Activated CD4-positive, alpha-beta T cell treated with anti-CD3 and anti-CD28 coated beads for 36 hours (primary cell): ENCODE data around the gene DBNL. TPM values are rescaled to one million over a fixed set of nuclear protein-coding genes. Genes with fewer than 3 reads are reported as not detected.

Experiments
- ATAC-seq: fragments of 200-7000 bp; cut with Tn5 transposase; one replicate; pipeline ENCODE4 v1.10.0; 2021; ENCODE audit warnings: mild to moderate bottlenecking, moderate library complexity
- CTCF ChIA-PET: fragments of 350-600 bp; sonication (Branson Sonifier 250); formaldehyde crosslinking; loops from one replicate; lab custom pipeline; 2021; ENCODE audit warnings: antibody characterized with exemption; lab: Charles Lee
- POLR2A ChIA-PET: fragments of 350-600 bp; sonication (Branson Sonifier 250); formaldehyde crosslinking; loops from one replicate; lab custom pipeline; 2021; ENCODE audit warnings: antibody characterized with exemption, inconsistent platforms; lab: Charles Lee
- DNase-seq: peaks from one replicate; pipeline ENCODE4 v3.0.0-alpha.2; 2020
- H3K27ac Mint-ChIP-seq: one replicate; pipeline ENCODE4 v1.8.0; 2021; ENCODE audit warnings: mixed read lengths
- H3K27me3 Mint-ChIP-seq: one replicate; pipeline ENCODE4 v1.8.0; 2021; ENCODE audit warnings: mixed read lengths
- H3K36me3 Mint-ChIP-seq: one replicate; pipeline ENCODE4 v1.8.0; 2021; ENCODE audit warnings: low read depth, mixed read lengths
- H3K4me1 Mint-ChIP-seq: one replicate; pipeline ENCODE4 v1.8.0; 2021; ENCODE audit warnings: mixed read lengths
- H3K4me3 Mint-ChIP-seq: one replicate; pipeline ENCODE4 v1.8.0; 2021; ENCODE audit warnings: mild to moderate bottlenecking, moderate library complexity, mixed read lengths
- H3K9me3 Mint-ChIP-seq: one replicate; pipeline ENCODE4 v1.8.0; 2021; ENCODE audit warnings: low read depth, mixed read lengths
- intact Hi-C, 2 experiments: fragments of 100-400 bp; cut with DNase I in 1 of 2; cut with micrococcal nuclease in 1 of 2; formaldehyde crosslinking; loops; one replicate each; pipeline versions ENCODE4 v1.14.2 to v1.15.1; 2022 to 2024; cut with DNase I, micrococcal nuclease
- total RNA-seq, 2 experiments: library from RNA; stranded (reverse); gene quantifications; one replicate each; pipeline ENCODE4 v1.2.3, GENCODE V29; 2021

The DBNL gene
- total RNA-seq, 2 experiments from 2014 or later: 106 to 117 TPM

GRCh38 chr7:44081266-44081748 is 36.8 kb downstream of the DBNL start:
- H3K4me1 Mint-ChIP-seq: peaks cover 38% of the 10 kb centered on the region
- H3K9me3 Mint-ChIP-seq: no peaks in the 10 kb centered on the region
- CTCF ChIA-PET: interaction anchor here (0.6 to 1.8 kb wide), 10 partner anchors 9 to 121 kb away, joined by 3 to 9 read pairs (median 3); no protein-coding TSS in a partner anchor
- intact Hi-C loops: loop anchor here (1.0 to 5.0 kb wide), 5 partner anchors 59 to 491 kb away; partner anchors contain the start of genes DDX56 (in 1 of the 2) and URGCP (in 1 of the 2)
- no peaks in the 10 kb centered on the region for H3K27me3 Mint-ChIP-seq
- H3K27ac Mint-ChIP-seq: peak overlapping the region; percentile 93
- no peak for ATAC-seq
- POLR2A ChIA-PET: interaction anchor here (0.7 to 0.9 kb wide), 2 partner anchors 41 to 157 kb away, joined by 3 read pairs; no protein-coding TSS in a partner anchor
- peaks cover 36% of the 10 kb centered on the region for H3K36me3 Mint-ChIP-seq
- DNase-seq: peak; percentile 57
- H3K4me3 Mint-ChIP-seq: peak overlapping the region; percentile 70

GRCh38 chr7:44082541-44083207 is 38.2 kb downstream of the DBNL start:
- H3K4me3 Mint-ChIP-seq: peak overlapping the region; percentile 70
- H3K36me3 Mint-ChIP-seq: peaks cover 30% of the 10 kb centered on the region
- peak overlapping the region; percentile 79 for H3K27ac Mint-ChIP-seq

DNA sequence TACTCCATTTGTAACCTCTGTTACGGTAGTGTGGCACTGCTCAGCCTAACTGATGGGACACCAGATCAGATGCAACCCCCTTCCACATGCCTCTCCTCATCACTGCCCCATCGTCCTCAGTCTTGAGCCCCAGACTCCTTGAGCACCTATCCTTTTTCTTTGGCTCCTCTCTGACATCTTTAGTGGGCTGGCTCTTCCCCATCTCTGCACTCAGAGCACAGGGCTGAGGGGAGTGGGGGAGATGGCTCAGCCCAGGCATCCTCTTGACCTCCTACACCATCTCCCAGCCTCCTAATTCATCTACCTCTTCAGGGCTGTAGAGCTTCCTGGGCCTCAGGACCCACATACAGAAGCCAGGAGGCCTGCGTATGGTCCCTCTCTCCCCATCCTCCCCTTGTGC is 39.3 kb downstream of the DBNL start:
- intact Hi-C loops: loop anchor here (2.0 to 5.0 kb wide), 8 partner anchors 21 to 713 kb away; partner anchors contain the start of genes AEBP1 (in 1 of the 2), DBNL (in 1 of the 2), DDX56 (in 1 of the 2) and PPIA (in 1 of the 2)
- ChIA-PET CTCF (no interaction called here), POLR2A (no interaction called here)
- Mint-ChIP-seq H3K27me3 (no peaks in the 10 kb centered on the region), H3K36me3 (peaks cover 19% of the 10 kb centered on the region), H3K27ac (peak overlapping the region; percentile 57), H3K4me1 (peaks cover 28% of the 10 kb centered on the region), H3K9me3 (no peaks in the 10 kb centered on the region), H3K4me3 (peak overlapping the region; percentile 53)
- ATAC-seq: no peak
- no peak for DNase-seq

More at GRCh38 chr7:44082541-44083207, 38.2 kb downstream of the DBNL start:
- DNase-seq: peak; percentile 99
- ATAC-seq: peak; percentile 95
- Mint-ChIP-seq H3K4me1 (peaks cover 36% of the 10 kb centered on the region), H3K9me3 (no peaks in the 10 kb centered on the region), H3K27me3 (no peaks in the 10 kb centered on the region)
- POLR2A ChIA-PET: no interaction called here
- intact Hi-C loops: loop anchor here (1.0 to 5.0 kb wide), 19 partner anchors 22 to 917 kb away; partner anchors contain the start of genes DBNL (in 2 of the 2), POLD2 (in 2 of the 2), AEBP1 (in 1 of the 2) and DDX56 (in 1 of the 2)
- CTCF ChIA-PET: no interaction called here

- ATAC-seq (no peak), DNase-seq (no peak)
- no peaks in the 10 kb centered on the region for H3K9me3 Mint-ChIP-seq
- H3K4me1 Mint-ChIP-seq: peaks cover 26% of the 10 kb centered on the region
- peaks cover 19% of the 10 kb centered on the region for H3K36me3 Mint-ChIP-seq
- no peaks in the 10 kb centered on the region for H3K27me3 Mint-ChIP-seq
- ChIA-PET CTCF (interaction anchor here (0.6 to 1.3 kb wide), 4 partner anchors 14 to 709 kb away, joined by 3 to 5 read pairs (median 4); partner anchors contain the start of gene YKT6), POLR2A (interaction anchor here (0.7 kb wide), 1 partner anchor 11 kb away, joined by 6 read pairs; no protein-coding TSS in a partner anchor)
- no peak overlapping the region for H3K27ac Mint-ChIP-seq
- no peak overlapping the region for H3K4me3 Mint-ChIP-seq
- intact Hi-C loops: loop anchor here (5.0 kb wide), 4 partner anchors 62 to 488 kb away; partner anchors contain the start of genes DDX56 (in 1 of the 2) and URGCP (in 1 of the 2)
Observed at GRCh38 chr7:44084701-44085100, 40.2 kb downstream of the DBNL start.

DNA sequence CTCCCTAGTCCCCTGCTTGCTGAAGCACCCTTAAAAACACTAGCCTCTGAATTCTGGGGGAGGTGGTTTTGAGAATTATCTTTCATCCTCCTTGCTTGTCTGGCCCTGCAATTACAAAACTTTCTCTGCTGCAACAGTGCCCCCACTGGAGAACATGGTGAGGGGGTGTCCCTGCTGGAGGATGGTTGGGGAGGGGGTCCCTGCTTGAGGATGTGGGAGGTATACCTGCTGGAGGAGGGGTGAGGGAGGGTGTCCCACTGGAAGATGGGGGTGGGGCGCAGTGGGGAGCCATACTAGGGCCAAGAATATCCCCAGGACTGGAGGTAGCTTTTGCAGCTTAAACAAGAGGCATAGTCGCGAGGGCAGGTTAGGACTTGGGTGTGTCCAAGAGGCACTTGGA is 41.0 kb downstream of the DBNL start:
- Mint-ChIP-seq H3K4me3 (no peak overlapping the region), H3K27ac (no peak overlapping the region), H3K4me1 (peaks cover 22% of the 10 kb centered on the region), H3K9me3 (no peaks in the 10 kb centered on the region), H3K36me3 (peaks cover 13% of the 10 kb centered on the region), H3K27me3 (no peaks in the 10 kb centered on the region)
- ChIA-PET POLR2A (no interaction called here), CTCF (interaction anchor here (0.7 to 1.3 kb wide), 5 partner anchors 12 to 115 kb away, joined by 3 to 5 read pairs (median 3); partner anchors contain the start of gene YKT6)
- DNase-seq (no peak), ATAC-seq (no peak)
- intact Hi-C loops: no loop called here

GRCh38 chr7:44086627-44087026 is 42.1 kb downstream of the DBNL start:
- CTCF ChIA-PET: interaction anchor here (1.3 kb wide), 1 partner anchor 20 kb away, joined by 3 read pairs; no protein-coding TSS in a partner anchor
- no peaks in the 10 kb centered on the region for H3K27me3 Mint-ChIP-seq
- no peak for DNase-seq
- H3K9me3 Mint-ChIP-seq: no peaks in the 10 kb centered on the region
- POLR2A ChIA-PET: no interaction called here
- no peak overlapping the region for H3K4me3 Mint-ChIP-seq
- intact Hi-C loops: no loop called here
- H3K36me3 Mint-ChIP-seq: peaks cover 3% of the 10 kb centered on the region
- H3K27ac Mint-ChIP-seq: no peak overlapping the region
- H3K4me1 Mint-ChIP-seq: peaks cover 12% of the 10 kb centered on the region
- no peak for ATAC-seq

DNA sequence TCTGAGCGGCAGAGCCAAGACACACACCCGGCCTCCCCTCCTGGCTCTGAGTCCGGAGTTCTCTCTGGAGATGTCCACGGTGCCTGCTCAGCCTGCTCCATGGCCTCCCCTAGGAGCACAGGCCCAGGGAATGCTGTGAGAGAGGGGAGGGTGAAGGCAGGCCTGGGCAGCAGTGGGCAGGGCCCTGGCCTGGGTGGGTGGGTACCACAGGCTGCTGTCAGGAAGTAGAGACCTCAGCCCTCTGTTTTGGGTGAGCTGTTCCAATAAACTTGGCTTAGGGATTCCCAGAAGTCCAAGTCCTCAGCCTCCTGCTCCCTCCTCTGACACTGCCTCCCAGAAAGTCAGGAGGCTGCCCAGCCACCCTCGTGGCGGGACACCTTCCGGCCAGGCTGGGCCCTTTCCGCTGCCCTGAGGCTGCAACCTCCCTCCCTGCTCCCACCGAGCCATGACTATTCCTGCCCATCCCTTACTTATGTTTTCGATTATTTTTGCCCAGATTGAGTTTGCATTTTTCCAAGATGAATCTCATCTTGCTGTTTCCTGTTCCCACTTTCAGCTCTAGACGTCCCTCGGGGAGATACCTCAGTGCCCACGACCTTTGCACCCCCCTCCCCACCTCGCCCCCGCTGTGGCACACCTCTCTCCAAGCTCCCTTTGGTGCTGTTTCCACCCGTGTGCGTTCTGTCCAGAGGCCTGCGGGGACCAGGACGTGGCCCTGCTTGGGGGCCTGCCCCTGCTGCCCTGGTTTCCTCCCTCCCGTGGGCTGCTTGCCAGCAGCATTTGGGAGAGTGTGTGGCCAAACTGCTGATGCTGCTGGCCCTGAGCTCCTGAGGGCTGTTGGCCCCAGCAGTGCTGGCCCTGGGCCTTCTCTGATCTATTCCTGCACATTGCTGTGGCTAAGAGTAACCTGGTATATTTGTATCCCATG is 43.7 kb downstream of the DBNL start:
- ChIA-PET CTCF (interaction anchor here (0.5 to 0.7 kb wide), 2 partner anchors 34 to 770 kb away, joined by 3 read pairs; no protein-coding TSS in a partner anchor), POLR2A (interaction anchor here (0.6 kb wide), 1 partner anchor 822 kb away, joined by 7 read pairs; no protein-coding TSS in a partner anchor)
- Mint-ChIP-seq H3K4me1 (peaks cover 8% of the 10 kb centered on the region), H3K27ac (no peak overlapping the region), H3K9me3 (no peaks in the 10 kb centered on the region), H3K27me3 (no peaks in the 10 kb centered on the region), H3K4me3 (no peak overlapping the region), H3K36me3 (no peaks in the 10 kb centered on the region)
- no peak for DNase-seq
- ATAC-seq: no peak
- intact Hi-C loops: no loop called here

DNA sequence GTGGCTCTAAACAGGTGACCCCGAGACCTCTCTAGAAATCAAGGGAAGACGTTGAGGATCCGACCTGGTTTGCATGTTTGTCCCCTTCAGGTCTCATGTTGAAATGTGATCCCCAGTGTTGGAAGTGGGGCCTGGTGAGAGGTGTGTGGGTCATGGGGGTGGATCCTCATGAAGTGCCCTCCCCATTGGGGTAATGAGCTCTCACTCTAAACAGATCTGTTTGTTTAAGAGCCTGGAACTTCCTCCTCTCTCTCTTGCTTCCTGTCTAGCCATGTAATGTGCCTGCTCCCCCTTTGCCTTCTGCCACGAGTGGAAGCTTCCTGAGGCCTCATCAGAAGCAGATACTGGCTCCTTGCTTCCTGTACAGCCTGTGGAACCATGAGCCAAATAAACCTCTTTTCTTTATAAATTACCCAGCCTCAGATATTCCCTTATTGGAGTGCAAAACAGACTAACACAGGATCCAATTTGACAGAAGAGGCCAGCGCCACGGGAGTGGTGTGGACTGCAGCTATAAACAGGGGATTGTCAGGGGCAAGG is 48.7 kb downstream of the DBNL start:
- Mint-ChIP-seq H3K4me1 (peaks cover 13% of the 10 kb centered on the region), H3K36me3 (no peaks in the 10 kb centered on the region), H3K27me3 (no peaks in the 10 kb centered on the region), H3K27ac (no peak overlapping the region), H3K9me3 (no peaks in the 10 kb centered on the region), H3K4me3 (no peak overlapping the region)
- CTCF ChIA-PET: interaction anchor here (0.6 kb wide), 1 partner anchor 269 kb away, joined by 3 read pairs; no protein-coding TSS in a partner anchor
- intact Hi-C loops: no loop called here
- POLR2A ChIA-PET: no interaction called here
- no peak for ATAC-seq
- DNase-seq: no peak

- H3K27me3 Mint-ChIP-seq: no peaks in the 10 kb centered on the region
- intact Hi-C loops: no loop called here
- H3K36me3 Mint-ChIP-seq: no peaks in the 10 kb centered on the region
- POLR2A ChIA-PET: no interaction called here
- H3K27ac Mint-ChIP-seq: no peak overlapping the region
- H3K9me3 Mint-ChIP-seq: no peaks in the 10 kb centered on the region
- H3K4me1 Mint-ChIP-seq: peaks cover 13% of the 10 kb centered on the region
- H3K4me3 Mint-ChIP-seq: no peak overlapping the region
- CTCF ChIA-PET: no interaction called here
- ATAC-seq (no peak), DNase-seq (no peak)
Observed at GRCh38 chr7:44094365-44094764, 49.9 kb downstream of the DBNL start.

- ATAC-seq (no peak), DNase-seq (no peak)
- intact Hi-C loops: no loop called here
- H3K4me3 Mint-ChIP-seq: no peak overlapping the region
- no peak overlapping the region for H3K27ac Mint-ChIP-seq
- POLR2A ChIA-PET: no interaction called here
- H3K27me3 Mint-ChIP-seq: no peaks in the 10 kb centered on the region
- H3K4me1 Mint-ChIP-seq: peaks cover 13% of the 10 kb centered on the region
- H3K36me3 Mint-ChIP-seq: no peaks in the 10 kb centered on the region
- no peaks in the 10 kb centered on the region for H3K9me3 Mint-ChIP-seq
- CTCF ChIA-PET: interaction anchor here (0.6 to 0.7 kb wide), 2 partner anchors 50 to 194 kb away, joined by 3 to 4 read pairs; no protein-coding TSS in a partner anchor
Observed at GRCh38 chr7:44094883-44095592, 50.5 kb downstream of the DBNL start.
